Activated effector memory CD4-positive, alpha-beta T cell treated with Interleukin-2 at 50 U/mL for 16 hours (primary cell): ENCODE measurements around the gene PPDPF.

Experiments
- DNase-seq: peaks from one replicate; pipeline ENCODE4 v3.0.0-alpha.2; 2020

Gene PPDPF

DNA sequence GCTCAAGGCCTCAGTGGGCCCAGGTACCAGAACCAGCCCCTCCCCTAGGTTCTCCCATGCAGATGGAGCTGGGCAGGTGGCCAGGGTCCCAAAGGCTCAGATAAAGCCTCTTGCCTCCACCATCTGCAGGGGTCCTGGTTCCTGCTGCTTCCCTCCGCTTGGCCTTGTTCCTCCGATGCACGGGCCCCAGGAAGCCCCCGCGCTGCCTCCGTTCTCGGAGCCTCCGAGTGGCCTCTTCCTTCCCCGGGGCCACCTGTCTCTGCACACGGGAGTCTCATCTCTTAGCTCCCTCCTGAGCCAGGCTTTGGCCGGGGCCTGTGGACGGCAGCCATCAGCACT lies 18.5 kb downstream of the PPDPF start:
- DNase-seq, result no peak

DNA sequence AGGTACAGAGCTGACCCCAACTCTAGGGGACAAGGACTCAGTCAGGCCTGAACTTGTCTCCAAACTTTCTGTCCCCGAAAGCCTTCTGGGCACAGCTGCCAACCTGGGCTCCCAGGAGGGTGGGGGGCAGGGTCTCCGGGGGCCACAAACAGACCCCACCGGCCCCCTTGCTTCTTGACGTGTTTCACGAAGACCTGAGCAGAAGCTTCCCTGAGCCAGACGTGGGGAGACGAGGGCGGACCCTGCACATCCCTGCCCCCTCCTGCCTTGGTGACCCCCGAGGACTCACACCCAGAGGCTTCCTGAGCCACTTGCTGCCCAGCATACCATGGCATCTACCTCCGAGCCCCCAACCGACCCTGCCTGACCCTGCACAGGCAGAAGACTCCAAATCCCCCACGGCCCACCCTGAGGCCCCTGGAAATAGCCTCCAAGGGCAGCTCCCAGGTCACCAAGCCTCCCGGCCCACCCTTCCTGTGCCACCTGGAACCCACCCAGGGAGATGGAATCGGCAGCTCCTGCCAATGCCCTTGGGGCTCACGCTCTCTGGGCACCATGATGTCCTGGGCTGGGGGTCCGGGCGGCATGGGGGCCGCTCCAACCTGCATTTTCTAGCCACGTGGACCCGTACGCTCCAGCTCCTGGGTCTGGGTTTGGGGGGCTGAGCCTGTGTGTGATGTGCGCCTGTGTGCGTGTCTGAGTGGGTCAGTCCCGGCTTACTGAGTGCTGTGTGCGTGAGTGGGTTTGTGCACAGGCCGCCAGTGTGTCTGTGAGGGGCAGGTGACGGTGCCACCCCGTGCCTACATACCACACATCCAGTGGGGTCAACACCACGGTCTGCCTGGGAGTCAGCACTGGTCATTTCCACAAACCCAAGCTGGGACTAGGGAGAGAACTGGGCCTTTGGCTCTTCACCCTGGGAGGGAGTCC lies 19.1 kb downstream of the PPDPF start:
- DNase-seq, result no peak

DNA sequence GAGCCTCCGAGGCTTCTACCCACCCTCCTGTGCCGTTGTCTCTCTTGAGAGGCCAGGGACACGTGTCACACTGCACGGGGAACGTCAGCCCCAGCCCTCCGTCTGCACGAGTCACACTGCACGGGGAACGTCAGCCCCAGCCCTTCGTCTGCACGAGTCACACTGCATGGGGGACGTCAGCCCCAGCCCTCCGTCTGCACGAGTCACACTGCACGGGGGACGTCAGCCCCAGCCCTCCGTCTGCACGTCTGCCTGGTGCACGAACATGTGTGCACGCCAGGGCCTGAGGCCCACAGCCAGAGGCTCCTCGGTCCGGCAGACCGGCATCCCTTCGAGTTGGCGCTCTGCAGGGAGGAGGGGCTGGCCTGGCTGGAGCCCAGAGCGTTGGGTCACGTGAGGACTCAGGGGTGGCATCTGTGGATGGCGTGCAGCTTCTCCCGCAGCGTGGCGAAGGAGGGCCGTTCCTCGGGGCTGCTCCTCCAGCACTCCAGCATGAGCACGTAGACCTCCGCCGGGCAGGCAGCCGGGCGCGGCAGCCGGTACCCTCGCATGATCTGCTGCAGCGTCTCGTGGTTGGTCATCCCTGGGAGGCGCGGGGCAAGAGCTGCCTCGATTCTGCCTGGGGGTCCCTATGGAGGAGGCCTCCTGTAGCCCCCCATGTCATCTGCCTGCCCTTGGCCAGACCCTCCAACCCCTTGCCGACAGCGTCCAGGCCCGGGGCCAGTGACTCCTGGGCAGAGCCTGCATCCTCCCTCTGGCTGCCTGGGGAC lies 20.0 kb downstream of the PPDPF start:
- no peak for DNase-seq

GRCh38 chr20:63541371-63541770 lies 20.8 kb downstream of the PPDPF start:
- no peak for DNase-seq

DNA sequence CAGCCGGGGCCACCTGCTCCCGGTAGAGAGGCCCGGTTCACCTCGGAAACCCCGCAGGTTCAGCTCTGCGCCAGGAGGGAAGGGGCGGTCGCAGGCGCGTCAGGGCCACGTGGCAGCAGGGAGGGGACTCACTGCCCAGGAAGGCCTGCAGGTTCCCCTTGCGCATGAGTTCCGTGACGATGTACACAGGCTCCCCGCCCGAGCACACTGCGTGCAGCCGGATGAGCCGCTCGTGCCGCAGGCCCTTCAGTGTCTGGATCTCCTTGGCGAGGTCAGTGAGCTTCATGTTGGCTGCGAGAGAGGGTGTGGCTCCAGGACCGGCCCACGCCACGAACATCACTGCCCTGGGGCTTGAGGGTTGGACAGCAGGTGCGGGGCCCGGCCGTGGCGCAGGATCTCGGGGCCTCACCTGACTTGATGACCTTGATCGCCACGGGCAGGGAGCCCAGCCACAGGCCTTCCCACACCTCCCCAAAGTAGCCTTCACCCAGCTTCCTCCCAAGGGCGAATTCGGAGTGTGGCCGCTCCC lies 21.5 kb downstream of the PPDPF start:
- no peak for DNase-seq

DNA sequence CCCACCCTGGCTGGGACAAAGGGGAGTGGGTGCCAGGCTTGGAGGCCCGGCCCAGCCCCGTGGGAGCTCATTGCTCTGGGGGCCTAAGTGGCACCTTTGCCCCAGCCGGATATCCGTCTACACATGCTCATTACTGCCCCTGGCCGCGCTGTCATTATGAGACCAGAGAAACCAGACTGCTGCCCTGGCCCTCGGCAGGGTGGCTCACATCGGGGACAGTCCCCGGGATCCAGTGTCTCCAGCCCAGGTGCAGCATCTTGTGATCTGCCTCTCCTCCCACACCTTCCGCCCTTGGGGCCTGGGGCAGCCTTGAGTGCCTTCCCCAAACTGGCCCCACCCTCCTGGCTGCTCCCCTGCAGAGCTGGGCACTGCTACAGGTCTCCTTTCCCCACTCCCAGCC lies 22.1 kb downstream of the PPDPF start:
- DNase-seq, result no peak

DNA sequence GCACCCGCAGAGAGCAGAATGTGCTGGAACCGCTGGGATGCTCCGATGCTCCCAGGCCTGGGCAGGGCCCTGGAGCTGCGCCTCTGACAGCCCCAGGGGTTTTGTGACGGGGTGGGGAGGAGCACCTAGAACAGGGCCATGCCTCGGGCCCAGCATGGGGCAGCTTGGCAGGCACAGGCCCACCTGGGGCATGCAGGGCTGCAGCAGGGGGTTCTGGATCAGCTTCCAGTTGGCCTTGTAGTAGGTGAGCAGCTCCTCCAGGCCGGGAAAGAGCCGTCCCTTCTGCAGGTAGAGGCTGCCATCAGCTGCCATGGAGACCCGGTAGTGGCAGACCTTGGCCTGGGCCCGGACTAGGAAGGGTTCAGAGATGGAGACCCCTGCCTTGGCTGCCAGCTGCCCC lies 22.6 kb downstream of the PPDPF start:
- DNase-seq, result no peak

DNA sequence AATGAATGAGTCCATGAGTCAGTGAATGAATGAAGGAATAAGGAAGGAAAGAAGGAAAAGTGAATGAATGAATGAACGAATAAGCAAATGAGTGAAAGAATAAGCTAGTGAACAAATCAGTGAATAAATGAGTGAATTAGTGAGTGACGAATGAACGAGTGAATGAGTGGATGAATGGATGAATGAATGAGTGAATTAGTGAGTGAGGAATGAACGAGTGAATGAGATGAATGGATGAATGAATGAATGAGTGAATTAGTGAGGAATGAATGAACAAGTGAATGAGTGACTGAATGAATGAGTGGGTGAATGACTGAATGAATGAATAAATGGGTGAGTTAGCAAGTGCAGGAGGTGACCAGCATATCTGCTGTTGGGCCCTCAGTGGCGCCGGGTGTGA lies 23.2 kb downstream of the PPDPF start:
- no peak for DNase-seq

GRCh38 chr20:63544241-63544957 lies 23.8 kb downstream of the PPDPF start:
- no peak for DNase-seq

- DNase-seq, result no peak
Observed at GRCh38 chr20:63544958-63545516, 24.5 kb downstream of the PPDPF start.

DNA sequence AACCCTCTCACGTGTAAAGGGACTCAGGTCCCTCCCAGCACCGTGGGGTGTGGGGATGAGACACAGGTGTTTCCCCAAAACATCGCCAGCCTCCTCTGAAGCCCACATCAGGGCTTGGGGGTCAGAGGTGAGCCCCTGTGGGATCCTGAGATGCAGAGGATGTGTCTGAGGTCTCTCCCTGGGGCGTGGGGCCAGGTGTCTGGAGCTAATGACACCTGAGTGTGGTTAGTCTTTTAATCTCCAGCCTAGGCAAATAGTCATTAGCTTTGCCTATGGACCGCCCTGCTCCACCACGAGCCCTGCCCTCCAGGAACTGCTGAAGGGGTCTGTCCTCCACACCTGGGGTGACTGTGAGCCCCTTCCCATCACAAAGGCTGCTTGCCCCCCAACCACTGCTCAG lies 25.2 kb downstream of the PPDPF start:
- DNase-seq, result no peak

DNA sequence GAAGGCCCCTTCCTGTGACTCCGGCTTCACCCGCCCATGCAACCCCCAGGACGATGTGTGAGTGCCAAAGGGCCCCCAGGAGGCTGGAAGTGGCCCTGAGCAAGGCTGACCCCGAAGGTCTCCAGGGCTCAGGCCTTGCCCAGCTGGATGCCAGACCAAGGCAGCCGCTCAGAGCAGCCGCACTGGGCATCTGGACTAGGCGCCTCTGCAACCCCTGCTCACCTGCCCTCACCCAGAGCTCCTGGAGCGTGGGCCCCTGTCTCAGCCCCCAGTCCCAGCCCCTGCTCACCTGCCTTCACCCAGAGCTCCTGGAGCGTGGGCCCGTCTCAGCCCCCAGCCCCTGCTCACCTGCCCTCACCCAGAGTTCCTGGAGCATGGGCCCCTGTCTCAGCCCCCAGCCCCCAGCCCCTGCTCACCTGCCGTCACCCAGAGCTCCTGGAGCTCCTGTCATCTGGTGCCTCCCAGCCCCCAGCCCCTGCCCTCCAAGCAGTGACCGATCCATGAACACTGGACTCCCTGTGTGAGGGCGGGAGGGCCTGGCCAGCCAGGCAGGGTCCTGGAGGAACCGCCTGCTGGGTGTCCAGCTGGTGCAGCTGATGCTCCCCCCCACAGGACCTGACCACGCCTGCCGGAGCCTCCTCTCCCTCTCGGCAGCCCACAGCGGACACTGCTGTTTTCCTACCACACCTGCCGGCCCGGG lies 25.8 kb downstream of the PPDPF start:
- no peak for DNase-seq

- DNase-seq, result no peak
Observed at GRCh38 chr20:63546956-63547724, 26.6 kb downstream of the PPDPF start.

DNA sequence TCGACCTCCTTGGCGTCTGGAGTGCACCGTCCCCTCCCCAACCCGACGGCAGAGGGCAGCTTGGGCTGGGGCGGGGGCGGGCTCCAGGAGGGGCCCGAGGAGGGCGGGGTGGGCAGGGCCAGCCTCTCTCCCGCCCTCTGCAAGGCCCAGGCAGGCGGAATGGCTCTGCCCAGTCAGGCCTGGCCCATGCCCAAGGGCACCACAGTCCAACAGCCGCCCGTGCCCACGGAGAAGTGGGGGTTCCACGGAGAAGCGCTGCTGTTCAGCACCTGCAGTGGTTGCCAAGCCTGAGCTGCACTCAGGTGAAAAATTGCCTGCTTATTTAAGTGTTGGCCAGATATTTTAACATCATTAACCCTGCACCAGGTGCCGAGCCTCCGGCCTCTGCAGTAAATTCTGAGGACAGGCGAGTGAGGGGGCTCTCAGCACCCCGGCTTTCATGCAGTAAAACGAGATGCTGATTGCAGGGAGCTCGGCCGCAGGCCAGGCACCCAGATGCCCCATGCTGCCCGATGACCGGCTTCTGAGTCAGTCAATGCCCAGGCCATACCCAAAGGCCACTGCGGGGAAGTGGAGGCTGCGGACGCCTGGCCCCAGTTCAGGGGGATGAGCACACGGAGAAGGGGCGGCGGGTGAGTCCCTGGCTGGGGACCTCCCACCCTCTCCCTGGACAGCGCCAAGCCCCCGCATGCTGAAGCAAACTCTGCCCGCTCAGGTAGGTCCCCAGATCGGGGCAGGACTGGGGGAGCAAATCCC lies 27.3 kb downstream of the PPDPF start, which contains the start of gene SRMS:
Gene SRMS (minus strand): TSS at position 25 of the 756 bp plus-strand sequence. CDS start 286 bp downstream, outside the sequence.
- no peak for DNase-seq

- no peak for DNase-seq
Observed at GRCh38 chr20:63548542-63548941, 28.0 kb downstream of the PPDPF start.

DNA sequence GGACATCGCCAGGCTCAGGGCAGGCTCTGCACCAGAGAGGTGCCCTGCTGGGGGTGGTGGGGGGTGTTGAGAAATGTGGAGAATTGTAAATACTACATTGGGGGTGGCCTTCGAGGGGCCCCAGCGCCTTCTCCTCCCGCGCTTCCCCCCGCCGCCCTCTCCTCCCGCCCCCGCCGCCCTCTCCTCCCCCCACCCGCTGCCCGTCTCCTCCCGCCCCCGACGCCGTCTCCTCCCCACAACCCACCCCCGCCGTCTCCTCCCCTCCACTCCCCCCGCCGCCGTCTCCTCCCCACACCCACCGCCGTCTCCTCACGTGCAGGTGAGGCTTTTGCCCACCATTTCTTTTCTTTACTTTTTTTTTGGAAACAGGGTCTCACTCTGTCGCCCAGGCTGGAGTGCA lies 28.5 kb downstream of the PPDPF start:
- no peak for DNase-seq

GRCh38 chr20:63549679-63550282 lies 29.2 kb downstream of the PPDPF start:
- no peak for DNase-seq

DNA sequence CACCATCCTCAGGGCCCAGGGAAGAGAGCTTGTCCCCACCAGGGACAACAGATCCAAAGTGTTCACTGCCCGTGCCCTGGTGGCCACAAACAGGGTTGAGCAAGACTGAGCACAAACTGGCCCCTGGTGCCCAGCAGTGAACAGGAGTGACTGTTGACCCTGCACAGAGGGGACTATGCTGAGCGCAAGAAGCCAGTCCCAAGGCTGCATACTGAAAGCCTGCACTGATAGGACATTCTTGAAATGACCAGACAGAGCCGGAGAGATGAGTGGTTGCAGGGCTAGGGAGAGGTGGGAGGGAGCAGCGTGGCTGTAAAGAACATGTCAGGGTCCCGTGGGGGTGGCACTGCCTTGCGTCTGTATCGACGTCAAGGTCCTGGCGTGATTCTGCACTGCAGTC lies 30.5 kb downstream of the PPDPF start:
- DNase-seq, result no peak

DNA sequence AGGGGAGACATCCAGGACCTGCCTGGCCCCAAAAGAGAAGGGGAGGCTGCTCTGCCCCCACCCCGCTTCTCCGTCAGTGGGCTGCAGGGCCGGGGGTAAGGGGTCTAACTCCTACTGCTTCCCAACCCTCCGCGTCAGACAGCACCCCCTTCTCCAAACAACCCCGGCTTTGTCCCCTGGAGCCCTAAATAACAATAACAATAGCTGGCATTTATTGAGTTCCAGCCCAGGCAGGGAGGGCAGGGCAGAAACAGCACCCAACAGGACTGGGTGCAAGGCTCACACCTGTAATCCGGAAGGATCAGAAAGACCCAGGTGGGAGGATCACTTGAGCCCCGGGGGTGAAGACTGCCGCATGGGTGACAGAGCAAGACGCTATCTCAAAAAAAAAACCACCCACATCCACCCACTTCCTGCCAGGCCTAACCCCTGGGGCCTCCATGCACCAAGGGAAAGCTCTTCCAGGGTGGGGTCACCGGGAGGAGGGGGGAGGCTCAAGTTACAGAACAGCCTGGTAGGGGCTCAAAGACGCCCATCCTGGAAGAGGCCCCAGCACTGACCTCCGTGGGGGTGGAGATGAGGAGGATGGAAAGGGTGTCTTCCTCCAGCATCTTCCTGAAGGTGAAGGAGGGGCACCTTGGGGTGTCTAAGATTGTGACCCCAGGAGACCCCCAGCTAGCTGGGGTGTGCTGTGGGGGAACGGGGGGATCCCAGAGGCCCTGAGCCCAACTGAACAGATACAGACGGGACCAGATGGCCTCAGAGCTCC lies 32.1 kb downstream of the PPDPF start:
- peak; percentile 55 for DNase-seq
